OCI-LY7 (cell line): ENCODE measurements around the gene CCNC. TPM values are rescaled to one million over a fixed set of nuclear protein-coding genes. Genes with fewer than 3 reads are reported as not detected.

Experiments
- BruUV-seq: library from RNA; stranded (reverse); fragments of 400-500 nt; replicated peaks from 2 replicates; lab custom pipeline; 2021; lab: Mats Ljungman, UMichigan
- CTCF ChIA-PET: fragments of 300-600 bp; sonication (Branson Sonifier 250); formaldehyde crosslinking; loops from one replicate; lab custom pipeline; 2022; ENCODE audit warnings: antibody characterized with exemption; ENCODE audit not compliant: unreplicated experiment; lab: Charles Lee
- POLR2A ChIA-PET: fragments of 300-600 bp; sonication (Branson Sonifier 250); formaldehyde crosslinking; loops from one replicate; lab custom pipeline; 2022; ENCODE audit warnings: antibody characterized with exemption; lab: Charles Lee
- DNase-seq: peaks from one replicate; pipeline ENCODE4 v3.0.0-alpha.2; 2015; ENCODE audit warnings: low spot score
- H2AFZ ChIP-seq: fragments of 200-600 bp; sonication (generic), shearing (Covaris generic); 2 replicates; pipeline ENCODE4 v1.6.1; 2014; ENCODE audit warnings: mild to moderate bottlenecking, antibody characterized with exemption, low read length, moderate library complexity
- H3K27ac ChIP-seq: fragments of 200-600 bp; sonication (generic); 2 replicates; pipeline ENCODE4 v1.5.1; 2014; ENCODE audit warnings: mixed run types, low read depth, mild to moderate bottlenecking, moderate library complexity, low read length, inconsistent platforms; ENCODE audit not compliant: poor library complexity, severe bottlenecking
- H3K36me3 ChIP-seq: fragments of 200-600 bp; sonication (generic); 2 replicates; pipeline ENCODE4 v1.6.1; 2014; ENCODE audit warnings: mild to moderate bottlenecking, antibody characterized with exemption, low read length, moderate library complexity, mixed read lengths; ENCODE audit not compliant: insufficient read depth
- H3K4me1 ChIP-seq: fragments of 200-600 bp; sonication (generic); 2 replicates; pipeline ENCODE4 v1.5.1; 2014; ENCODE audit warnings: mild to moderate bottlenecking, low read length; ENCODE audit not compliant: insufficient read depth, poor library complexity, severe bottlenecking
- H3K4me2 ChIP-seq: fragments of 200-600 bp; sonication (generic); 2 replicates; pipeline ENCODE4 v1.6.1; 2014; ENCODE audit warnings: mild to moderate bottlenecking, low read length
- H3K4me3 ChIP-seq: fragments of 200-600 bp; sonication (generic); 2 replicates; pipeline ENCODE4 v1.5.1; 2014; ENCODE audit warnings: mild to moderate bottlenecking, low read depth, low read length; ENCODE audit not compliant: poor library complexity, severe bottlenecking
- H3K79me2 ChIP-seq: fragments of 200-600 bp; sonication (generic); 2 replicates; pipeline ENCODE4 v1.6.1; 2016; ENCODE audit warnings: low read depth, mild to moderate bottlenecking, low read length, moderate library complexity, mixed read lengths; ENCODE audit not compliant: insufficient read depth
- H3K9me2 ChIP-seq: fragments of 200-600 bp; sonication (generic); 2 replicates; pipeline ENCODE4 v1.6.1; 2016; ENCODE audit warnings: mild to moderate bottlenecking, low read length, mixed read lengths; ENCODE audit not compliant: insufficient read depth
- H3K9me3 ChIP-seq: fragments of 200-600 bp; sonication (generic); 2 replicates; pipeline ENCODE4 v1.6.1; 2014; ENCODE audit warnings: mild to moderate bottlenecking, mixed run types, low read length, mixed read lengths
- H4K20me1 ChIP-seq: fragments of 200-600 bp; sonication (generic); 2 replicates; pipeline ENCODE4 v1.6.1; 2014; ENCODE audit warnings: mild to moderate bottlenecking, antibody characterized with exemption, low read length, moderate library complexity, mixed read lengths; ENCODE audit not compliant: insufficient read depth
- CTCF ChIP-seq: fragments of 200-600 bp; sonication (generic); conservative IDR thresholded peaks from 2 replicates; pipeline ENCODE4 v1.5.1; 2014; ENCODE audit warnings: mild to moderate bottlenecking, antibody characterized with exemption, low read length, moderate library complexity, mixed read lengths
- EZH2phosphoT487 ChIP-seq: fragments of 200-600 bp; sonication (generic); IDR thresholded peaks from 2 replicates; pipeline ENCODE4 v1.6.1; 2018; ENCODE audit warnings: low read depth, borderline replicate concordance, mild to moderate bottlenecking, mixed run types, antibody characterized with exemption, low read length, moderate library complexity, mixed read lengths
- intact Hi-C: fragments of 100-400 bp; cut with micrococcal nuclease; formaldehyde crosslinking; loops from one replicate; pipeline ENCODE4 v1.10.0; 2022; ENCODE audit not compliant: unreplicated experiment
- total RNA-seq, 2 experiments: library from RNA; depleted of rRNA in 1 of 2; stranded (reverse); fragments of >200 nt in 1 of 2; shearing (Covaris generic) in 1 of 2; gene quantifications; 2 replicates each; pipeline ENCODE4 v1.2.3, GENCODE V29; 2014 to 2022

The CCNC gene
- total RNA-seq, 2 experiments from 2014 or later = 58.4 to 91.9 TPM

GRCh38 chr6:99563056-99563723, 5.3 kb downstream of the CCNC start:
- BruUV-seq = no TSS peak
- H3K9me3 ChIP-seq = no peaks in the 10 kb centered on the region
- peaks cover 94% of the 10 kb centered on the region for H3K79me2 ChIP-seq
- no peak overlapping the region for H2AFZ ChIP-seq
- no peaks in the 10 kb centered on the region for H3K9me2 ChIP-seq
- intact Hi-C loops = no loop called here
- ChIA-PET CTCF (no interaction called here), POLR2A (interaction anchor here (0.8 to 1.2 kb wide), 3 partner anchors 12 to 41 kb away, joined by 3 to 7 read pairs (median 3); no protein-coding TSS in a partner anchor)
- DNase-seq = no peak
- no peak overlapping the region for H3K4me2 ChIP-seq
- TF ChIP-seq EZH2phosphoT487 (no peak), CTCF (no peak)
- H3K36me3 ChIP-seq = peaks cover 73% of the 10 kb centered on the region
- peaks cover 42% of the 10 kb centered on the region for H4K20me1 ChIP-seq
- peaks cover 12% of the 10 kb centered on the region for H3K4me1 ChIP-seq
- no peak overlapping the region for H3K27ac ChIP-seq
- H3K4me3 ChIP-seq = no peak overlapping the region

- peaks cover 68% of the 10 kb centered on the region for H3K79me2 ChIP-seq
- no TSS peak for BruUV-seq
- POLR2A ChIA-PET = interaction anchor here (0.6 kb wide), 1 partner anchor 88 kb away, joined by 4 read pairs; no protein-coding TSS in a partner anchor
These were observed 7.8 kb downstream of the CCNC start for GRCh38 chr6:99560668-99561067.

More at GRCh38 chr6:99560668-99561067, 7.8 kb downstream of the CCNC start:
- H3K9me3 ChIP-seq = no peaks in the 10 kb centered on the region
- no peak overlapping the region for H3K27ac ChIP-seq
- H4K20me1 ChIP-seq = peaks cover 19% of the 10 kb centered on the region; the same call in 1 of the 2 replicates
- intact Hi-C loops = no loop called here
- H3K36me3 ChIP-seq = peaks cover 96% of the 10 kb centered on the region
- no peak for DNase-seq
- no peak for TF ChIP-seq CTCF
- no peak for TF ChIP-seq EZH2phosphoT487
- H2AFZ ChIP-seq = no peak overlapping the region
- no peak overlapping the region for H3K4me3 ChIP-seq
- H3K4me1 ChIP-seq = no peaks in the 10 kb centered on the region
- CTCF ChIA-PET = no interaction called here
- no peaks in the 10 kb centered on the region for H3K9me2 ChIP-seq
- no peak overlapping the region for H3K4me2 ChIP-seq
